COR-L47 (cell line): ENCODE results near the gene RHOF.
"Not testable (repeated sequence)": the region's sequence is repeated elsewhere in the genome, so short reads cannot be mapped to it uniquely, and the experiment has no call there.

Experiments used
- DNase-seq: peaks from one replicate; lab custom pipeline; 2025; lab: John Stamatoyannopoulos, UW

Gene RHOF

GRCh38 chr12:121748218-121748570 lies 45.3 kb downstream of the RHOF start:
- DNase-seq = no peak

GRCh38 chr12:121745545-121745944 lies 47.9 kb downstream of the RHOF start:
- DNase-seq = not testable (repeated sequence)

DNA sequence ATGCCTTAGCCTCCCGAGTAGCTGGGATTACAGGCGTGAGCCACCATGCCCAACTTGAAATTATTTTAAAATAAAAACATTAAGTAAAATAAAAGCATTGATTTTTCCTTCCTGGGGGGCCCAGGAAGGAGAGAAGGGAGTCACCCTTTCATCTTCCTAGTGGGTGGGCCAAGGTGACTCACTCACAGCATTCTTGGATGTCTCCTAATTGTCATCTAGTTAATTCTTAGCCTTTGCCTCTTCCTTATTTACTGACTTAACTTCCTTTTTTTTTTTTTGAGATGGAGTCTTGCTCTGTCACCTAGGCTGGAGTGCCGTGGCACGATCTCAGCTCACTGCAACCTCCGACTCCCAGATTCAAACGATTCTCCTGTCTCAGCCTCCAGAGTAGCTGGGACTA lies 51.7 kb downstream of the RHOF start:
- DNase-seq = no peak

DNA sequence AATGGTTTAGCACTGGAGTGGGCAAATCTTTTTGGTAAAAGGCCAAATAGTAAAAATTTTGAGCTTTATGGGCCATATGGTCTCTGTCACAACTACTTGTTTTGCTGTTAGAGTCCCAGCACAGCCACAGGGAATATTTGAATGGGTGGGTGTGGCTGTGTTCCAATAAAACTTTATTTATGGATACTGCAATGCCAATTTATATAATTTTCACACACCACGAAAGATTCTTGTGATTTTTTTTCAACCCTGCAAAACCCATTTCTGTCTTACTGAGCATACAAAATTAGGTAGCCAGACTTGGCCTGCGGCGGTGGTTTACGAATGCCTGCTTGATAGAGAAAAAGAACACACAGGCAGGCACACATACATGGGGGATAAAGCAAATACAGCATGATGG lies 52.6 kb downstream of the RHOF start:
- DNase-seq = no peak

DNA sequence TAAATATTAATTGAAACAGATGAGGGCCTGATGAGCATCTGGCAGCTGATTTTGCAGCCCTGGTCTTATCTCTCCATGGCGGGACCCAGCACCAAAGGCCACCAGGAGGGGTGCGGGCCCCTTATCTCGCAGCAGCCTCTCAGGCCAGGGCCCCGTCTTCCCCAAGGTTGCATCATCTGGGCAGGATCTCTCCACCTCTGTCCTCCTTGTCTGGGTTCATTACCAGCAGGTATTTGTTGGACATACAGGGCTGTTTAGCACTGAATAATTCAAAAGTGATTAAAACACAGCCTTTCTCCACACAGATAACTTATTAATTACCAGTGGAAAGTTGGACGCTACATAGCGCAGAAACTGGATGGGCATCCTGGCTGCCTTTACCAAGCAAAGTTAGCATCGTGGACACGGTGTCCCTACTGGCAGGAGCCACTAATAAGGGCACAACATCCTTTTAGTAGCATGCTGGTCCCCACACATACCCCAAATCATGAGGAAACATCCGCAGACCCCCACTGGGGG lies 55.1 kb downstream of the RHOF start:
- no peak for DNase-seq

- no peak for DNase-seq
Observed at GRCh38 chr12:121733849-121734248, 59.6 kb downstream of the RHOF start.

GRCh38 chr12:121731473-121731872 lies 62.0 kb downstream of the RHOF start:
- DNase-seq = no peak

DNA sequence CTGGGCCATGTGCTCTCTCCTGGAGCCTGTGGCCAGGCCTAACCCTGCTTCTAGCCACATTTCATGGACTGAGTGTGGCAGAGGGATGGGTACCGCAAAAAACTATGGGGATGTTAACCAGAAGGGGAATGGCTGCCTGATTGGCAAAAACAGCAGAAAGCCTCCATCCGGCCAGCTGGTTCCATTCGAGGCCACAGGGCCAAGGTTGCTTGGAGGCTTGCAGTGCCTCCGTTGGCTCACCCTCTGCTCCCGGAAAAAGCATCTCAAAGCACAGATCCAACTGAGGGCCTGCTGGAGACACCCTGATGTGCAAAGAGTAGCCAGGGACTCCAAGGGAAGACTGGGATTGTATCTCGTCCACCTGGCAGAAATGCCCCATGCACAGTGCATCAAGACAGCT lies 64.5 kb downstream of the RHOF start:
- DNase-seq = no peak
